HG02571 (cell line): ENCODE measurements around the gene RIT2.

Source experiments
- ATAC-seq: cut with Tn5 transposase; IDR thresholded peaks from one replicate; pipeline ENCODE4 v1.9.1; 2021; ENCODE audit warnings: mild to moderate bottlenecking, moderate library complexity; ENCODE audit not compliant: unreplicated experiment

RIT2 gene

GRCh38 chr18:43017622-43018021 lies 97.9 kb downstream of the RIT2 start:
- ATAC-seq, result no peak

DNA sequence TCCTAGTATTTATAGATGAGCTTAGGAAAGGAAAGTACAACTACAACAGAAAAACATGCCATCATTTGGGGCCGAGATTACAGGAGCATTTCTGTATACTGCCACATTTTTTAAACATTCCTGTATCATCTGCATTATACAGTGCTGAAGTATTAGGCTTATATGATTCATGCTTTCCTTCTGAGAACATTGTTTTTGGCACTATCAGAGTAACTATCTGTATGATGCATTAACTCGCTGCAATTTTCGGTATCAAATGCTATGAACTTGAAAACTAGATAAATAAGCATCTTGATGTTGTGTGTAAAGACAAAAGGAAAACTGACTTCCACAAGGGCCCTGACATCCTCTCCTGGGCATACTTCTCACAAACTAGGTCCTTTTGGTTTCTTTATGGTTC lies 102.0 kb downstream of the RIT2 start:
- ATAC-seq, result no peak

DNA sequence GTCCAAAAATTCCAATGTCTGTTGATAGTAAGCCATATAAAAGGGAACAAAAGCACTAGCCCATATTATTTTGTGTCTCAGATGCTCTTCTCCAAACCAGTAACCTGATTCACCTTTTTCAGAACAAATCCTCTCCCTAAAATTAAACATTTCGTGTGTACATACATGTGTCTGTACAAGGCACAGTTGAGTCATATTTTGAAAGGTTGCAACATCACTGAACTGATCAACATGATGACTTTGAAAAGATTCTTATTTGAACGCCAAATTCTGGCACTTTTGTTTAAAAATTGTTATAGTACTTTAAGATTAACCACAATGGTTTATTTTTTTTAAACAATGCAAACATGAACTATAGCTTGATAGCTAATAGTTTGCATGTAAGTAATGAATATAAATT lies 102.5 kb downstream of the RIT2 start:
- ATAC-seq, result no peak

GRCh38 chr18:43010611-43011010 lies 104.9 kb downstream of the RIT2 start:
- ATAC-seq, result no peak

GRCh38 chr18:43009674-43010073 lies 105.8 kb downstream of the RIT2 start:
- ATAC-seq, result no peak

DNA sequence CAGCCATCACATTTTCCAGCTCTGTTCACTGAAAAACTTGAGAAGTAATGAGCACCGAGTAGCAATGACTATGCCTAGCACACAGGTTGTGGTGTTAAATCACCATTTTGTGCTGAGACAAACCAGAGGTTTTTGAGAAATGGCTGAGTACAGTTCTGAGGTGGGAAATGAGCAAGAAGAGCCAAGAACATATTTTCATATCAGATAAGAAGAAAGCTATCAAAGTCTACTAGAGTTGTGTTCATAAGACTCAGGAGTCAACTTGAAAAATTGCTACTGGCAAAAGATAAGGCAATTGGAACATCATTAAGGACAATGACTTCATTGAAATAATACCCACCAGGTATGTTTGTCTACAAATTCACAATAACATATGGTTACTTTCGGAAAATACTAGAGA lies 108.1 kb downstream of the RIT2 start:
- ATAC-seq, result no peak

DNA sequence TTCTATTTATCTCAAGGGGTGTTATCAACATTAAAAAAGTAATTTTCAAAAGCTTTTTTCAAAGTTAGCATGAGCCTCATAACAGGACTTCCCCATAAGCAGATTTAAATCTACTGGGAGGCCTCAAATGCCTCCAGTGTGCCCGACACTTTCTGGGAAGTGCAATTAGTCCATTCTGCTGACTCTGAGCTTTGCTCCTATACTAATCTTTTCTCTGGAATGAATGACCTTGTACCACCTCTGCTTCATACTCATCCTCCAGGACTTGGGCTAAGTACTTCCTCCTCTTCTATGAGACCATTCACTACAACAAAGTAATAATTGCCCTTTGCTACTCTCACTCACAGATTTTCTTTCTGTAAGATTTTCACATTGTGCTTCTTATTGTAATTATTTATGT lies 111.1 kb downstream of the RIT2 start:
- no peak for ATAC-seq

DNA sequence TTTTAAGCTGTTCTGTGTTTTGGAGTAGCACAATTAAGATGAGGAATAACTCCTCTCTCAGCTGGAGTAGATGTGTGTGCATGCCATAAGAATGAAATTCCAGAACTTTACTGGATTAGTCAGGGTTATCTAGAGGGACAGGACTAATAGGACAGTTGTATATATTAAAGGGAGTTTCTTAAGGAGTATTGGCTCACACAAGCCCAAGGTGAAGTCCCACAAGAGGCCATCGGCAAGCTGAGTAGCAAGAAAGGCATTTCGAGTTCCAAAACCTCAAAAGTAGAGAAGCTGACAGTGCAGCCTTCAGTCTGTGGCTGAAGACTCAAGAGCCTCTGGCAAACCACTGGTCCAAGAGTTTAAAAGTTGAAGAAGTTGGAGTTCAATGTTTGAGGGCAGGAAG lies 113.7 kb downstream of the RIT2 start:
- no peak for ATAC-seq

DNA sequence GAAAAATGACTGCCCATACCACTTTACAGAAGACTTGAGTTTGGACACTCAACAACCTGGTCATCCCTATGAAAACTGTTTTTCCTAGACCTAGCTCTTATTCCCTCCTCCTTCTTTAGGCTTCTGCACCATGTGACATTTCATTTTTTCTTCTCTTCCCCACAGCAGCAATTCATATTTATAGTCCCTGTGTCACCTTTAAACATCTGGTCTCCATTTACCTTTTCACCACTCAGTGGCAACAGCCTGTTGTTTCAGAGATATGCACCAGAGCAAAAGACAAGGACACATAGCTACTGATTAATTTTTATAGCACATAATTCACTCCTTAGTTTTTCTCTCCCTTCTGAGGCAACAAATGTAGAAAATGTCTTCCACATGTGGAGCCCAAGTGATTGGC lies 118.7 kb downstream of the RIT2 start:
- no peak for ATAC-seq

DNA sequence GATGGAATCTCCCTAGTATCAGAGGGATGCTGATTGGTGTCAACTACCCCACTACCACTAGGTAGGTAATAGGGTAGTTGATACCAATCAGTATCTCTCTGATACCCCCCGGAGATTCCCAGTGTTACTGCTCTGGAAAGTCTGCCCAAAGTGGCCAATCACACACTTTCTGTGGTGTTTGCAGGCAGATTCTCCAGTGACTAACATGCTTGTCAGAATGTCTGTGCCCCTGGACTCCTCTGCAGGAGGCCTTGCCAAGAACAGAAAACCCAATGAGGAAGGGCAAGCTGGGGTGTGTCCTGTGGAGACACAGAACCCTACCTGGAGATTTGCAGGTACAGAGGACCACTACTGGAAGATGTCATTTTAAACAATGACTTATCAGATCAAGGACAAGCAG lies 135.1 kb downstream of the RIT2 start:
- no peak for ATAC-seq

DNA sequence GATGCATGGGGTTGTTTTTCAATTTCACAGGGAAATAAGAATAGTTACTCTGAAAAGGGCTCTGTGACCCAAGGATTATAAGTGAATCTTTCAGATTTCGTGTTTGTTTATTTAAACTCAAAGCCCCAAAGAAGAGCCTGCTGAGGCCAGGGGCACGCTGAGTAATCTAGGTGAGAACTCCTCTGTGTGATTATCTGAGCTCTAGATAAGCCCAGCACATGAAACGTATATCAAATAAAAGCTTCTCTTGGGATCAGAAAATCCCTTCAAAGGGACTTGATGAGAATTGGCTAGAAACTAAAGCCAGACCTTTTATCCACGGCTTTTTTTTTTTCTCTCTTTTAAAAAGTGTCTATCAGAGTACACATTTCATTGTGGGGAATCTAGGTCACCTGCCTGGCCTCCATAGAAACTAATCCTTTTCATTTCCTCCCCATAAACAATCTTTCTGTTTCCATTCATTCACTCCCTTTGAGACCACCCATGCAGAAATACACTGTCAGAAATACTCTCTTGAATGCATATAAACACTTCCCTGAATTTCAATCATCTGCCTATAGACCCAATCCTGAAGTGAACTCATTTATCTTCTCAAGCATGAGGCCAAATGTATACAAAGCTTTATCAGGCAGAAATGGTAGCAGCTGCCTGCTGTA lies 137.4 kb downstream of the RIT2 start:
- no peak for ATAC-seq

- ATAC-seq, result no peak
Measured at GRCh38 chr18:42976869-42977590, 138.5 kb downstream of the RIT2 start.

- no peak for ATAC-seq
Measured at GRCh38 chr18:42969366-42969765, 146.1 kb downstream of the RIT2 start.

DNA sequence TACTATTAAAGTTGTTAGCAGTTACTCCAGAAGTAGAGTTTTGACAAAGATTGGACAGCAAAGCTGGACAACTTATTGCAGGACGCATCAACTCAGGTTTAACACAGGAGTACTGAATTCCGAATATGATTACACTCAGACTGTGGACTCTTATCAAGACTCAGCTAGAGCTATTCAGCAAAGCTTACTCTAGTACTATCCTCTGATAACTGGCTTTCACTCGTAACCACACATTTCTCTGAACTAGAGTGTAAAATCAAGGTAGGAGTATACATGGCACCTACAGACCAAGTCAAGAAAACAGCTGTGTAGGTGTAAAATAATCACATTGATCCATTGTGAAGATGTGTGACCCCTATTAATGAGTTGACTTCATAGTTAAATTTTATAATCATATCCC lies 154.2 kb downstream of the RIT2 start:
- no peak for ATAC-seq

DNA sequence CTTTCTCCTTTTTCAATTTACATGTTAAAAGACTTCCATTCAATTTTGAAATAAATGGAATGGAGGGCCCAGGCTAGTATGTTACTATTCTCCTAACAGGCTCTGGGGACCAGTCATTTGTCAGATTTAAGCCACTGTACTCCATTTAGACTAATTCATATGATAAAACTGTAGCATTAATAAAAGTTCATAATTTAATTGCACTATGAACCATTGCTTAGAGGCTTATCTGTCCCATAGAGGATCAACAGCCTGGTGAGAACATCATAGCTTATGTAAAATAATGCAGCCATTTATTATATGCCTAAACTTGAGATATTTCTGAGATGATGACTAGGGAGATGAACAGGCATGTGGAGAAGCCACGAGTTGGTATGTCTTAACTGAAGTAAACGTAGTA lies 156.0 kb downstream of the RIT2 start:
- no peak for ATAC-seq

DNA sequence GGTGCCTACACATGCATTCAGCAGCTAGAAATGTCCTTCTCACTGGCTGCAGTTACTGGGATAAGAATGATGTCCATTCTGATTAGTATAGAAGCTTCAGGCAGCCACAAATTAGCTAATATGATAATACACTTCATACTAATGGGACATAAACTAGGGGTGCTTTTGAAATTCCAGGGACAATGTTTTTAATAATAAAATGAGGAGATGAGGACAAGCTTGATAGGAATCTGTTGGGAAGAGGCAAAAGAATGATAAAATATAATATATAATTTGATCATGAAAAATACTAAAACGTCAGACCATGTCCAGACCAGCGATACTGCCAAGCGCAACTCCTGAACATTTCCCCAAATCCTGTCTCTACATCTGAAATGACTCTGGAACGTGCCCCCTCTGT lies 157.1 kb downstream of the RIT2 start:
- ATAC-seq, result no peak

GRCh38 chr18:42956287-42956686 lies 159.2 kb downstream of the RIT2 start:
- no peak for ATAC-seq

GRCh38 chr18:42954887-42955286 lies 160.6 kb downstream of the RIT2 start:
- no peak for ATAC-seq

DNA sequence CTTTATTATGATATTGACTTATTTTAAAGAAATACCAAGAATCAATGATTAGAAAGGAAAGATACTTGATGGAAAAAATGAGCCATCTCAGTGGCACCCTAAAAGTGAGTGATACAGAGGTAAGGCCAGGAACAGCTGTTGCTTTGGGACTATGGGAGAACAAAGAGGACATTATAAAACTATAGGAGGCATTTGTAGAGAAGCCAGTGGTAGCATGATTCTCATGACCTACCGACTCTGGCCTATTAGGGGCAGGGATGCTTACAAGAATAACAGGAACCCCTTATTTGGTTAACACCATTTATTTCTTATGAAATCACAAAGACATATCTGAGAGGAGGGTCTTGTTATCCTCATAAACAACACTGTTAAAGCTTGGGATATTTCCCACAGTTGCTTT lies 162.2 kb downstream of the RIT2 start:
- no peak for ATAC-seq

DNA sequence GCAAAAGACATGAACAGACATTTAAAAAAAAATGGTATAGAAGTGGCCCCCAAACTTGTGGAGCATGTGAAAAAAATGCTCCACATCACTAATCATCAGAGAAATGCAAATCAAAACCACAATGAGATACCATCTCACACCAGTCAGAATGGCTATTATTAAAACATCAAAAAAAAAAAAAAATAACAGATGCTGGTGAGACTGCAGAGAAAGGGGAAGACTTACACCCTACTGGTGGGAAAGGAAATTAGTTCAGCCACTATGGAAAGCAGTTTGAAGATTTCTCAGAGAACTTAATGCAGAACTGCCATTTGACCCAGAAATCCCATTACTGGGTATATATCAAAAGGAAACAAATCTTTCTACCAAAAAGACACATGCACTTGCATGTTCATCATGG lies 164.8 kb downstream of the RIT2 start:
- ATAC-seq, result no peak

DNA sequence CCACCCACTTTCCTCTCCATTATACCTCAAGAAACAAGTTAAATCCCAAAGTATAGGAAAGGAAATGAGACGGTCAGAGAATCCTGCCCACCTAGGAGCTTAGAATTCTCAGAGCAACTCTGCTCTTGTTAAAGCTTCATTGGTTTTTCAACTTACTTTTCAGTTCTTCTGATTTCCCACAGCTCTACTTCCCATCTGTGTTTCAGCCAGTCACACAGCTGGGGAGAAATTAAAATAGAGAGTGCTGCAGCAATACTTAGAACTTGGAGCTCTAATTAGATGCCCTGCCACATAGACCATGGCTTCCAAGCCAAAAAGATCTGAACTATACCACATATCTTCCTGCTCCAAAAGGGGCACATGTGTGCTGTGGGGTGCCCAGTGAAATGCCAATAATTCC lies 166.7 kb downstream of the RIT2 start:
- no peak for ATAC-seq

GRCh38 chr18:42941860-42942259 lies 173.6 kb downstream of the RIT2 start:
- no peak for ATAC-seq

DNA sequence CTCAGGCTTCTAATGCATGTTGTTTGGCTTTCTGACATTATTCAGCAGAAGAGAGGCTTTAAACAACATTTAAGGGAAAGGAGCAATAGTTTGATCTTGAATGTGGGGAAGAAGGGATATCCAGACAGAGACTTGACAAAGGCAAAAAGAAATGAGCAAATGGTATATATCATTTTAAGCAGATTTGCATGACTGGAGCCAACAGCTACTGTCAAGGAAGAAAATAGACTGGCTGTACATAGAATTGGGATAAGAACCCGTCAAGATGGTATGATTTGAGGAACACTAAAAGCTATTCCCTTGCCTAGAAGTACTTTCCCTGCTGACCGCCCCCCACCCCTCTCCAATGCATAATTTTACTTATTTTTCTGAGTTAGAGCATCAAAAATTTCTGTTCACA lies 174.5 kb downstream of the RIT2 start:
- ATAC-seq, result no peak
